Mucosa of rectum (tissue), 2 donors: ENCODE measurements around the gene HIGD1A.

Experiments
- H3K27ac ChIP-seq, 2 donors: one replicate each; pipeline ENCODE4 v1.7.0; 2013; ENCODE audit warnings: inconsistent platforms in 2 of 2, low read depth in 2 of 2, low read length in 2 of 2
- H3K27me3 ChIP-seq, 2 donors: one replicate each; pipeline ENCODE4 v1.7.0; 2013; ENCODE audit warnings: low read length in 2 of 2; ENCODE audit not compliant: control insufficient read depth in 2 of 2, insufficient read depth in 2 of 2
- H3K36me3 ChIP-seq, 2 donors: one replicate each; pipeline ENCODE4 v1.7.0; 2013; ENCODE audit warnings: low read length in 2 of 2; ENCODE audit not compliant: control insufficient read depth in 2 of 2, insufficient read depth in 2 of 2
- H3K4me1 ChIP-seq, 2 donors: one replicate each; pipeline ENCODE4 v1.7.0; 2013; ENCODE audit warnings: low read length in 2 of 2, mild to moderate bottlenecking in 1 of 2; ENCODE audit not compliant: control insufficient read depth in 2 of 2, insufficient read depth in 2 of 2
- H3K4me3 ChIP-seq, 2 donors: one replicate each; pipeline ENCODE4 v1.7.0; 2013; ENCODE audit warnings: low read length in 2 of 2
- H3K9ac ChIP-seq, 2 donors: one replicate each; pipeline ENCODE4 v1.7.0; 2013; ENCODE audit warnings: low read length in 2 of 2, low read depth in 1 of 2, mild to moderate bottlenecking in 1 of 2
- H3K9me3 ChIP-seq, 2 donors: one replicate each; pipeline ENCODE4 v1.7.0; 2013; ENCODE audit warnings: low read length in 2 of 2; ENCODE audit not compliant: control insufficient read depth in 2 of 2
- donor health status: healthy.
- donor health status: Normal muscosa, but diverticular disease.

Gene HIGD1A

GRCh38 chr3:42741796-42742195 lies 62.5 kb downstream of the HIGD1A start:
- Histone ChIP-seq H3K4me1 (peaks cover 6 to 9% of the 10 kb centered on the region in 2 donors), H3K27me3 (no peaks in the 10 kb centered on the region), H3K27ac (no peak overlapping the region), H3K4me3 (no peak overlapping the region), H3K36me3 (no peaks in the 10 kb centered on the region), H3K9me3 (no peaks in the 10 kb centered on the region), H3K9ac (no peak overlapping the region)

GRCh38 chr3:42739401-42740158 lies 64.7 kb downstream of the HIGD1A start:
- H3K4me1 ChIP-seq: no peaks in the 10 kb centered on the region
- no peak overlapping the region for H3K9ac ChIP-seq
- H3K4me3 ChIP-seq: no peak overlapping the region
- no peaks in the 10 kb centered on the region for H3K27me3 ChIP-seq
- no peaks in the 10 kb centered on the region for H3K36me3 ChIP-seq
- H3K9me3 ChIP-seq: no peaks in the 10 kb centered on the region
- no peak overlapping the region for H3K27ac ChIP-seq

- no peaks in the 10 kb centered on the region for H3K4me1 ChIP-seq
- no peak overlapping the region for H3K4me3 ChIP-seq
- no peaks in the 10 kb centered on the region for H3K9me3 ChIP-seq
- H3K9ac ChIP-seq: no peak overlapping the region
- H3K27ac ChIP-seq: no peak overlapping the region
- H3K36me3 ChIP-seq: no peaks in the 10 kb centered on the region
- no peaks in the 10 kb centered on the region for H3K27me3 ChIP-seq
Observed at GRCh38 chr3:42736531-42736930, 67.8 kb downstream of the HIGD1A start.

GRCh38 chr3:42736081-42736480 lies 68.2 kb downstream of the HIGD1A start:
- Histone ChIP-seq H3K4me1 (no peaks in the 10 kb centered on the region), H3K4me3 (no peak overlapping the region), H3K27ac (no peak overlapping the region), H3K36me3 (no peaks in the 10 kb centered on the region), H3K27me3 (no peaks in the 10 kb centered on the region), H3K9me3 (no peaks in the 10 kb centered on the region), H3K9ac (no peak overlapping the region)

GRCh38 chr3:42735615-42736014 lies 68.7 kb downstream of the HIGD1A start:
- Histone ChIP-seq H3K9me3 (no peaks in the 10 kb centered on the region), H3K4me1 (no peaks in the 10 kb centered on the region), H3K36me3 (no peaks in the 10 kb centered on the region), H3K9ac (no peak overlapping the region), H3K4me3 (no peak overlapping the region), H3K27me3 (no peaks in the 10 kb centered on the region), H3K27ac (no peak overlapping the region)

GRCh38 chr3:42735019-42735418 lies 69.3 kb downstream of the HIGD1A start:
- no peak overlapping the region for H3K4me3 ChIP-seq
- no peaks in the 10 kb centered on the region for H3K9me3 ChIP-seq
- H3K9ac ChIP-seq: no peak overlapping the region
- no peaks in the 10 kb centered on the region for H3K4me1 ChIP-seq
- no peaks in the 10 kb centered on the region for H3K27me3 ChIP-seq
- no peaks in the 10 kb centered on the region for H3K36me3 ChIP-seq
- H3K27ac ChIP-seq: no peak overlapping the region

GRCh38 chr3:42734263-42734860 lies 69.9 kb downstream of the HIGD1A start:
- H3K27me3 ChIP-seq: no peaks in the 10 kb centered on the region
- no peak overlapping the region for H3K4me3 ChIP-seq
- H3K9ac ChIP-seq: no peak overlapping the region
- H3K9me3 ChIP-seq: no peaks in the 10 kb centered on the region
- no peak overlapping the region for H3K27ac ChIP-seq
- H3K4me1 ChIP-seq: no peaks in the 10 kb centered on the region
- no peaks in the 10 kb centered on the region for H3K36me3 ChIP-seq

- H3K27ac ChIP-seq: no peak overlapping the region
- H3K9me3 ChIP-seq: no peaks in the 10 kb centered on the region
- no peak overlapping the region for H3K4me3 ChIP-seq
- H3K9ac ChIP-seq: no peak overlapping the region
- no peaks in the 10 kb centered on the region for H3K36me3 ChIP-seq
- no peaks in the 10 kb centered on the region for H3K27me3 ChIP-seq
- H3K4me1 ChIP-seq: no peaks in the 10 kb centered on the region
Observed at GRCh38 chr3:42733501-42734262, 70.6 kb downstream of the HIGD1A start.
